GM10847 (cell line): ENCODE measurements around the gene RBM14.

ENCODE experiments used
- POLR2A ChIP-seq: IDR thresholded peaks from 2 replicates; pipeline ENCODE4 v1.6.1; 2011; ENCODE audit not compliant: insufficient read length; ENCODE audit errors: extremely low read depth

RBM14 gene

DNA sequence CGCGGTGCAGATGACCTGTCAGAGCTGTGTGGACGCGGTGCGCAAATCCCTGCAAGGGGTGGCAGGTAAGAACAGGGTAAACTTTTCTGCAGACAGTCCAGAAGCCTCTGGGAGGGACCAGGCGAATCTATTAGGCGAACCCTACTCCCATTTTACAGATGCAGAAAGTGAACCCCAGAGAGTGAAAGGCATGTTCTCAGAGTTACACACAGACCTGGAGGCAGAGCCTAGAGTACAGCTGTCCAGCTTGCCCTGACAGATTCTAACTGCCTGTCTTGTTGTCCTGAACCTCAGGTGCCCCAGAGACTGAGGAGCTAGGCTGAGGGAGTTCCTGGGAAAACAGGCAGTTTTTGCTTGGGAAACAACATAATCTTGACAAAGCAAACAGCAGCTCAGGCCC is 22.8 kb upstream of the RBM14 start:
- no peak for TF ChIP-seq POLR2A

DNA sequence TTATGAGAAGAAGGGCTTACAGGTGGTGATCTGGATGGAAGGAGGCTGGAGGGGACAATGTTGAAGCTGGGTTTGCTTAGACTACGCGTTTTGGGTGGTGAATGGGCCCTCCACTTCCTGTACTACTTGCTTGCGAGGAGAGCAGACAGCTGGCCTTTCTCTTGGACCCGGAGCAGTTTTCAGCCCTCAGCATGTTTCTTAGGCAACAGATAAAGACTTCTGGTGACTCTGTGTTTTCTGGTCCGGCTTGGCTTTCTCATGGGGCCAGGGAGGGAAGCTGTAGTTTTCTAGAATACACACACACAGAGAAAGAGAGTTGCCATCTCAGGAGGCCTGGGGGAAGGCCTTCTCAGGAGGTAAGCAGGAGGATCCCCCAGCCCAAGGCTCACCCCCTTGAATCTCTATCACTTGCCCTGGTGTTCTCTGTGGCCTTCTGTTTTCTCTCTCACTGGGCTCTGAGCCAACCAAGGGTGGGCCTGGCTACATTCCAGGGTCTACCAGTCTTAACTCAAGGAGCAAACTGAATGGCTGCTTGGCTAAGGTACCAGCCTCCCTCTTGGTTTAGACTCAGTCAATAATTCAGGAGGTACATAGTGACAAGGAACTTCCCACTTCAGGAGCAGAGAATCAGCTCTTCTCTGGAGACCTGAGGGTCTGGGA is 21.1 kb upstream of the RBM14 start:
- no peak for TF ChIP-seq POLR2A

DNA sequence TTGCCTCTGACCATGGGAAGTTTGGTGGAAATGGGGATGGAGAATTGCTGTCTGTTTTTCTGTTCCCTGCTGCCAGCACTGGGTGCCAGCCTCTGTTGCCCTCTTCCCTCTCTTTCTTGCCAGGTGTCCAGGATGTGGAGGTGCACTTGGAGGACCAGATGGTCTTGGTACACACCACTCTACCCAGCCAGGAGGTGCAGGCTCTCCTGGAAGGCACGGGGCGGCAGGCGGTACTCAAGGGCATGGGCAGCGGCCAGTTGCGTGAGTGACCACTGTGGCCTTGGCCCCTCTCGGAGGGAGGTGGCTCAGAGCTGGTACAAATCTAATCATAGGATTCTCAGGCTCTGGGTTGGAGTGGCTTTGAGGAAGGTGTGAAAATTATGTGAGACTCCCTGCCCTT is 17.4 kb upstream of the RBM14 start:
- TF ChIP-seq POLR2A, result no peak

DNA sequence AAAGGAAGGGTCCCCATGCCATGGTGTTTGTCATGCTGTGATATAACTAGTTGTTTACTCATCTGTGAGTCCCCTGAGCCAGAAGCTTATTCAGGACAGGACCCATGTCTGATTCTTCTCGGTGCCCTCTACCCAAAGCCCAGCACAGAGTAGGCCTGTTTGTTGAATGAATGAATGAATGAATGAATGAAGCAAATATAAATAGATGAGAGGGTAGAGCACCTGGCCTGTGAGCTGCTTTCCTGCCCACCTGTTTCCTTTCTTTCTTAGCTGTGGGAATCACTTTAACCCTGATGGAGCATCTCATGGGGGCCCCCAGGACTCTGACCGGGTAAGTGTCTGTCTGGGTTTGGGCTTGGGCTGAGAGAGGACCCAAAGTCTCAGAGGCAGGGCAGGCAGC is 16.2 kb upstream of the RBM14 start:
- TF ChIP-seq POLR2A, result no peak

DNA sequence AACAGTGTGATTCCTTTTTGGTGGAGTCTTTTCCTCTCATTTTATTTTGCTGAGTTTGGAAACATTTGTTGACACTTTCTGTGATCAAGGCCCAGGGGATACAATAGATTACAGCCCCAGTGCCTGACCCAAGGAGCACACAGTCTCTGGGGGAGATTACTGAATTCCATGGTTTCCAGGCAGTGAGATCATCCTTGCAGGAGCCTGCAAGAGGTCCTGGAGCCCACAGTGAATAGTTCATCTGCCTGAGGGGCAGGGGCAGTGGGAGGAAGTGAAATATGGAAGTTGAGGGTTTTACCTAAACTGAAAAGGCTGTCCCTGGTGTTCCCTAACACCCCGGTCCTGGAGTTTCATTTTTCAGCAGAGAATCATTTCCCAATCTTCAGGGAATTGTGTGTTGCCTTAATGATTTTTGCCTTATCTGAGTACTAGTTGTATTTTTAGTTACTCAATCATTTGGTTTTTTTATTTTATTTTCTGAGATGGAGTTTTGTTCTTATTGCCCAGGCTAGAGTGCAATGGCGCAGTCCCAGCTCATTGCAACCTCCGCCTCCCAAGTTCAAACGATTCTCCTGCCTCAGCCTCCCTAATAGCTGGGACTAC is 15.7 kb upstream of the RBM14 start:
- no peak for TF ChIP-seq POLR2A

DNA sequence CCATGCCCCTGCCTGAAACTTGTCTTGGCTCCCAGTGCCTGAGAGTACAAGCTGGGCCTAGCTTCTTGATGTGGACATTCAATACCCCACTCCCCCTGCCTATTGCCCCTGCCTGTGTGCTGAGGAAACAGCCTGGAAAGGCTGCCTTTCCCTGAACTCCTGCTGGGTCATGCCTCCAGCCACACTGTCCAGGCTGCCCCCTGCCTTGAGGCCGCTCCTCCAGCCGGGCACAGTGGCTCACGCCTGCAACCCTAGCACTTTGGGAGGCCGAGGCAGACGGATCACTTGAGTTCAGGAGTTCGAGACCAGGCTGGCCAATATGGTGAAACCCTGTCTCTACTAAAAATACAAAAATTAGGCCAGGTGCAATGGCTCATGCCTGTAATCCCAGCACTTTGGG is 13.4 kb upstream of the RBM14 start:
- no peak for TF ChIP-seq POLR2A

DNA sequence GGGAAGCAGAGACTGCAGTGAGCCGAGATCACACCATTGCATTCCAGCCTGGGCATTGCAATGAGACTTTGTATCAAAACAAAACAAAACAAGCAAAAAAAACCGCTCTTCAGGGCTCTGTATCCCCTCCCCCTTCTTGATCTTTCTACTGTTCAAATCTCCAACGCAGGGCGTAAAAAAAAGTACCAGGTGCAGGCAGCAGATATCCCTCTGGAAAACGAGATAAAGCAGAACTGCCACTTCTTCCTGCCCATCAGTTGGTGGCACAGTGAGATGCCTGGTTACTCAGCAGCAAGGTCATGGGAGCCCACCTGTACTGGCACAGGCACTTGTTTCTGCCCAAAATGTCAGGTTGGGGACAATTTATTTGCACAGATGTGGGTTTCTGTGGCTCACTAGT is 12.3 kb upstream of the RBM14 start:
- no peak for TF ChIP-seq POLR2A

DNA sequence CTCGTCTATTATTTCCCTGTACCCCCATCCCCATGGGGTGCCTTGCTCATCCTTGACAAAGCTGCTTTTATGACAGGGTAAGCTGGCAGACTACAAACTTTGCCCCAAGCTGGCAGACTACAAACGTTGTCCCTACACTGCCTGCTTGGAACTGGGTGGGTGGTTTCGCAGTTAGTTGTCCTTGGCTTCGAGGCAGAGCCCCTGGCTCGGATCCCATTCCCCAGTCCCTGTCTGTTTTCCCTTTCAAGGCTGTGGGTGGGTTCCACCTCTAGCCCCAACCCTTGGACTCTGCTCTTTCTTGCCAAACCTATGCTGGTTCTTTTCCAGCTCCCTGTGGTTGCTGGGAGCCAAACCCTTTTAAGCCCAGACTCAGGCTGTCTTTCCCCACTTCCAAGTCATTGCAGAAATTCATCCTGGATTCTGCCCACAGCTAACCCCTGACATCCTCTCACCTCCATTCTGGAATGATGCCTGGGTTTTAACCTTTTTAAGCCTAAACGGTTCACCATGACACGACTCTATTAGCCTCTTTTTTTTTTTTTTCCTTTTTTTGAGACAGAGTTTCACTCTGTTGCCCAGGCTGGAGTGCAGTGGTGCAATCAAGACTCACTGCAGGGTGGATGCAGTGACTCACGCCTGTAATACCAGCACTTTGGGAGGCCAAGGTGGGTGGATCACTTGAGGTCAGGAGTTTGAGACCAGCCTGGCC is 9.2 kb upstream of the RBM14 start:
- TF ChIP-seq POLR2A, result no peak

DNA sequence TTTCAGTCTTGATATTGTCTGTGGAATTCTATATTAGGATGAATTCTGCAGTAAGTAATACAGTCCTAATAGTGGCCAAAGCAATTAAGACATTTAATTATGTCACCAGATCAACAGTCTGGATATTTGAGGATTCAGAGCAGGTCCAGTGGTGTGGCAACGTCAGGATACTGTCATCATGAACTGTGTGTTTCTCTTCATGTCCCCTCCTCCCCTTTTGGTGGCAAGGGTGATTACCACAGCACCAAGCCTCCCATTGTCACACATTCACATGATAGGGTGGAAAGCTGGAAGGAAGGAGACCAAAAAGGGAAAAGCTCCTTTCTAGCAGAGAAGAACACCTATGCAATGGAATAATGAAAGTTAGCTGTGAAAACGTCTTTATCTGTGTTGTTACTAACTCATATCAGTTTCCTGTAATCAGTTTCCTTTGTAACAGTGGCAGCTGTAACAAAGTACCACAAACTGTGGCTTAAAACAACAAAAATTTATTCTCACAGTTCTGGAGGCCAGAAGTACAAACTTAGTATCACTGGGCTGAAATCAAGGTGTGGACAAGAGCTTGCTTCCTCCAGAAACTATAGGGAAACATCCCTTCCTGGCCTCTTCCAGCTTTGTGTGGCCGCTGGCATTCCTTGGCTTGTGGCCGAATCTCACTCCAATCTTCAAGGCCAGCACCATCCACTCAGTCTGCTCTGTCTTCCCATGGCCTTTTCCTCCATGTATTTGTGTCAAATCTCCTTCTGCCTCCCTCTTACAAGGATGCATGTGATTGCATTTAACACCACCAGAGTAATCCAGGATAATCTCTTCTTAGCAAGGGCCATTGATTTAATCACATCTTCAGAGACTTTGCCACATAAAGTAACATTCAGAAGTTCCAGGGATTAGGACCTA is 6.5 kb upstream of the RBM14 start:
- no peak for TF ChIP-seq POLR2A

DNA sequence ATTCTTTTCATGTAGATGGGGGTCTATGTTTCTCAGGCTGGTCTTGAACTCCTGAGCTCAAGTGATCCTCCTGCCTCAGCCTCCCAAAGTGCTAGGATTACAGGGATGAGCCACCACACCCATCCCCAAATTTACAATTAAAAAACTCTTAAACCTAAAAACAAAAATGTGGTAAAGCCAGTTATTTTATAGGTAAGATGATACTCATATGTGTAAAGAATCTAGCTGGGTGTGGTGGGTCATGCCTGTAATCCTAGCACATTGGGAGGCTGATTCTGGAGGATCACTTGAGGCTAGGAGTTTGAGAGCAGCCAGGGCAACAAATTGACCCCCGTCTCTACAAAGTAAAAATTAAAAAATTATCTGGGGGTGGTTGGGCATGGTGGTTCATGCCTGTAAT is 4.0 kb upstream of the RBM14 start:
- TF ChIP-seq POLR2A, result no peak

DNA sequence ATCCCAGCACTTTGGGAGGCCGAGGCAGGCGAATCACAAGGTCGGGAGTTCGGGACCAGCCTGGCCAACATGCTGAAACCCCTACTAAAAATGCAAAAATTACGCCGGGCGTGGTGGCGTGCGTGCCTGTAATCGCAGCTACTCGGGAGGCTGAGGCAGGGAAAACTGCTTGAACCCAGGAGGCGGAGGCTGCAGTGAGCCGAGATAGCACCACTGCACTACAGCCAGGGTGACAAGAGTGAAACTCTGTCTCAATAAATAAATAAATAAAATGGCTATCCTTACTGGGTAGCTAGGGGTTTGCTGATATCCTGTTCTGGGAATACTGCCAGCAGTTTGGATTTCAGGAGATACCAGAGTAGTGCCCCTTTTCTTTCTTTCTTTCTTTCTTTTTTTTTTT is 2.4 kb upstream of the RBM14 start:
- no peak for TF ChIP-seq POLR2A

DNA sequence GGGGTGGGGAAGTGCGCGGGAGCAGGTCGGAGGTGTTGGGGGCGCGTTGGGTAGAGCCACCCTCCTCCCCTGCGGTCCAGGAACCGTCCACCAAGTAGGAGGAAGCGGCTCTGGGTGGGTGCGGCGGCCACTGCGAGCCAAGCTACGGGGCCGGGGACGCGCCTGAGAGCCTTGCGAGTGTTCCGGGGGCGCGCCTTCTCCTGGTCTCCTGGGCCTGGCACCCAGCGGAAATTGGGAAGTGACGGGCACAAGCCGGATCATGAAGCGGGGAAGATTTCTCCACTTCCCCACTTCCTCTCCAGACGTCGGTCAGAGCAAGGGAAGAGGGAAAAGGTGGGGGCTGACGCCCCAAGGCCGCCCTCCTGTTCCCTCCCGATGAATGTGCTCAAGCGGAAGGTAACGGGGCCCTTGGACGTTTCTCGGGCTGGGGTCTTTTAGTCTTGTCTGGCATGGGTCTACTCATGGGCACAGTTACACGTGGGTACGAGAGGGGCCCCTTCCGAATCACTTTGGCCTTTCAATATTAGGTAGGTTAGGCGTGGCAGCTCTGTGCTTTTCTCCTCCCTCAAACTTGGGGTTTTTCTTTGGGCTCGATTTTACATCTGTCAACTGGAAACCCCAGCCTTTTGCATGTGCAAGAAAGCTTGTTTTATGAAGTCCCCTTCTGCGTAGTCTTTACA is 865 bp downstream of the RBM14 start:
- no peak for TF ChIP-seq POLR2A

DNA sequence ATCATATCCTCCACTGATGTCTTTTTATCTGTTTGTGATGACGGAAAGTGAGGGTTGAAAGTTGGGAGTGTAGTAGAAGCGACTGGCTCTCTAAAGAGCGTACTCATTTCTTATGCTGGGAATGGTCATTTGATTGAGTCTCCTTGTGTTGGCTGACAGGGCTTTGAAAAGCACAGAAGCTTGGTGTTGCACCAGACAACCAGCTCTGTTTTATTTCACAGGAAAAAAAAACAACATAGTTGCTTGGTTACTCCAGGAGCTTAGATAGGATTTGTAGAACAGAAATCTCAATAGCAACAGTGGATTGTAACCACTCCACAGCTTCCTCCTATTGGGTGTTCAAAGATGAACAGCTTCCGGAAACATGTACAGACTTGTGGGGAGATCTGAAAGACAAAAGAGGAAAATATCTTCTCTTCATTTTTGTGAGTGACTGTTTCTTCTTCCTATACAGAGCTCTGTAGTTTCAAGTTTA is 2.7 kb downstream of the RBM14 start:
- no peak for TF ChIP-seq POLR2A

DNA sequence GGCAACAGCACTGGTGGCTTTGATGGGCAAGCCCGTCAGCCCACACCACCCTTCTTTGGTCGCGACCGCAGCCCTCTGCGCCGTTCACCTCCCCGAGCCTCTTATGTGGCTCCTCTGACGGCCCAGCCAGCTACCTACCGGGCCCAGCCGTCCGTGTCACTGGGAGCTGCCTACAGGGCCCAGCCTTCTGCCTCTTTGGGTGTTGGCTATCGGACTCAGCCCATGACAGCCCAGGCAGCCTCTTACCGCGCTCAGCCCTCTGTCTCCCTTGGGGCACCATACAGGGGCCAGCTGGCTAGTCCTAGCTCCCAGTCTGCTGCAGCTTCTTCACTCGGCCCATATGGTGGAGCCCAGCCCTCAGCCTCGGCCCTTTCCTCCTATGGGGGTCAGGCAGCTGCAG is 8.0 kb downstream of the RBM14 start:
- no peak for TF ChIP-seq POLR2A

DNA sequence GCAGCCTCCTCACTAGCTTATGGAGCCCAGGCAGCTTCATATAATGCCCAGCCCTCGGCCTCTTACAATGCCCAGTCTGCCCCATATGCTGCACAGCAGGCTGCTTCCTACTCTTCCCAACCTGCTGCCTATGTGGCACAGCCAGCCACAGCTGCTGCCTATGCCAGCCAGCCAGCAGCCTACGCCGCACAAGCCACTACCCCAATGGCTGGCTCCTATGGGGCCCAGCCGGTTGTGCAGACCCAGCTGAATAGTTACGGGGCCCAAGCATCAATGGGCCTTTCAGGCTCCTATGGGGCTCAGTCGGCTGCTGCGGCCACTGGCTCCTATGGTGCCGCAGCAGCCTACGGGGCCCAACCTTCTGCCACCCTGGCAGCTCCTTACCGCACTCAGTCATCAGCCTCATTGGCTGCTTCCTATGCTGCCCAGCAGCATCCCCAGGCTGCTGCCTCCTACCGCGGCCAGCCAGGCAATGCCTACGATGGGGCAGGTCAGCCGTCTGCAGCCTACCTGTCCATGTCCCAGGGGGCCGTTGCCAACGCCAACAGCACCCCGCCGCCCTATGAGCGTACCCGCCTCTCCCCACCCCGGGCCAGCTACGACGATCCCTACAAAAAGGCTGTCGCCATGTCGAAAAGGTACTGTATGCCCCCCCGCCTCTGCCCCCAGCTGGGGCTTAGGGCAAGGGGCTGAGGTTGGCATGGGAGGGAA is 8.8 kb downstream of the RBM14 start:
- TF ChIP-seq POLR2A, result no peak

DNA sequence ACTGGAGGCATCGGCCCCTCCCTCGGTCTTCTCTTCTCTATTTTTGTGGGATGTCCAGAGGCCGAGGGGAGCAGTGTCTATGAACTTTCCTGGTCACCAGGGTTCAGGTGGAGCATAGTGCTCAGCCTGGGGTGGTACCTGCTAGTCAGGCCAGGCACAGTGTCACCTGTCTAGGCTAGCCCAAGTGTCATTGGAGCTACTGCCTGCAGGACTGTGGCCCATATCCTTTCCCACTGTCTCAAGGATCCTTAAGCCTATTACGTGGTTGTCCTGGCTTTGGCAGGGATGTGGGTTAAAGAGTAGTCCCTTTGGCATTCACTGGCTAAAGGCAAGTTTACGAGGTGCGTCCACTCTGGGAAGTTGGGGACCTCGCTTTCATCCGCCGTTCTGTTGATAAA is 9.3 kb downstream of the RBM14 start:
- no peak for TF ChIP-seq POLR2A
